Nucleus accumbens (tissue), 56 donors: Measurements from ENCODE around the gene DOLPP1.

ENCODE experiments used
- DNase-seq, 56 donors: peaks; one replicate each; lab custom pipeline; 2025; lab: John Stamatoyannopoulos, UW

DOLPP1 gene

GRCh38 chr9:129093602-129094386, 12.9 kb downstream of the DOLPP1 start:
- no peak for DNase-seq

DNA sequence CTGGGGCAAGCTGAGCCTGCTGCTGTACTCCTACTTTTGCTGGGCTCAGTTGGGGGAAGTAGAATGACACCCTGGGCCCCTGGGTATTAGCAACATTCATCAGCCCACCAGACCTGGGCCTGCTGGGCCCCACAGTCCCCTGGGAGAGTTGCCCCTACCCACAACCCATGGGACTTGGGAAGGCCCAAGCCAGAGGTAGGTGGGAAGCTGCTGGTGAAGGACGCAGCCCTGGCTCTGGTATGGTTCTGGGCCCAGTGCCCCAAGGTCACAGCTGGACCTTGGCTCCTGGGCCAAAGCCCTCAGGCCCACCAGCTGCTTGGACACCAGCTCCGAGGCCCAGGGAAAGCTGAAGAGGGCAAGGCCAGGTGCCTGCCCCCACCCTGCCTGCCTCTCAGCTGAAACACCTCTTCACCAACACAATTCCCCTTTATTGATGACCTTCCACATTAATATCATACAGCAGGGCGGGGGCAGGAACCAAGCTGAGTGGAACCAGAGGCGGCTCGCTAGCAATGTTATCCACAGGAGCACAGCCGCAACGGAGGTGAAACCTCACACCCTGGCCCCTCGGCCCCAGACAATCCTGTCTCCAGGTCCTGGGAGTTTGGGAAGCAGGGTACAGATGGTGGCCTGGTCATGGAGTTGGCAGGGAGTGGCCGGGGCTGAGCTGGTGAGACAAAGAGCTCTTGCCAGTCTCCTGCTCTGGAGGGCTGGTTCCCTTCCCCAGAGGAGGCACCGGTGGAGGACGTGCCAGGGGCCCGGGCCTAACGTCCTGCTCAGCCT, 13.7 kb downstream of the DOLPP1 start:
- DNase-seq = no peak

- no peak for DNase-seq
These were observed 14.3 kb downstream of the DOLPP1 start for GRCh38 chr9:129095170-129095667.

- DNase-seq = no peak
These were observed 15.0 kb downstream of the DOLPP1 start for GRCh38 chr9:129095908-129096307.

GRCh38 chr9:129097671-129098306, 16.9 kb downstream of the DOLPP1 start:
- DNase-seq = no peak

DNA sequence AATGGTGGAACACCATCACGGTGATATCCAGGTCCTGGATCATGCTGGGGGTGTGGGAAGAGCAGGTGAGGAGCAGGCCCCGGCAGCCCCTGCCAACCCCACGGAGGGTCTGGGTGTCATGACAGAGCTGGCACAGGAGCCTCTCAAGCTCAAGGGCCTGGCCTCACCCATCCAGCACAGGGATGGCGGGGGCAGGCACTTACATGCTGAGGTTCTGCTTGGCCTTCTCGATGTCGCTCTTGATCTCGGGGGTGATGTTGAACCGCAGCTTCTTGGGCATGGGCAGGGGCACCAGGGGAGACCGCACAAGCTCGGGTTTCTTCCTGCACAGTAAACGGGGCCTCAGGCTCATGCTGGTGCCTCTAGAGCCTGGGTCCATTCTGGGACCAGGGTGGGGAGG, 17.4 kb downstream of the DOLPP1 start:
- no peak for DNase-seq

DNA sequence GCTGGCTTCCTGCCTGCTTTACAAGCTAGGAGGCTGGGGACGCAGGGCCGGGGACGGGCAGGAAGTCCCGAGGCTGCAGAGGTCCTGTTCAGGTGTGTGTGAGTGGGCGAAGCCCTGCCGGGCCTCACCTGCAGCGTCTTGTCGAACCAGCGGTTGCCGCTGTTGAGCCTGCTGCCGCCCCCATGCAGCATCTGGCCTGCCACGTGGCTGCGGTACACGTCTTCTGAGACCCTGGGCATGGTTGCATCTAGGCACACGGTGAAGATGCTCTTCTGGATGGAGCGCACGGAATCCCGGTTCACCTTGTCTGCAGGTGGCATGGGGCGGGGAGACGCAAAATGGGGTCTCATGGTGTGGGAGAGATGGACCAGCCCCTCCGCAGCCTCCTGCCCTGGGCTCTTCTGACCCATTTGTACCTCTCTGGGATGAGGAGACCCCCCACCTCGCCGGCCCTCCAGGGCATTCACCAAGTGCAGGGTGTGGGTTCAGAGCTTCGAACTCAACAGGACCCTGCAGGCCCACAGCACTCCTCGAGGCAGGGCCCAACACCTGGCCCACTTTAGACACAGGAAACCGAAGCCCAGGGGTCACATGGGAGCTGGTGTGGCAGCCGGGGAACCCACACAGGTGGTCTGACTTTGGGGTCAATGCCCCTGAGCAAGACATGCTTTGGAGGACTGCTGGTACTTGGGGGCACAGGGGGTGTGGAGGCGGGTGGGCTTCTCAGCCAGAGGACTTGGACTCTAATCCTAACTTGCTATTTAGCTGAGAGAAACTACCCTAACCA, 19.7 kb downstream of the DOLPP1 start:
- no peak for DNase-seq

- DNase-seq = no peak
These were observed 20.4 kb downstream of the DOLPP1 start for GRCh38 chr9:129101279-129101678.

- DNase-seq = no peak
These were observed 21.2 kb downstream of the DOLPP1 start for GRCh38 chr9:129102095-129102525.

- peak in 18 of 56 donors; percentile 5 to 61 (median 20) for DNase-seq
These were observed 22.1 kb downstream of the DOLPP1 start for GRCh38 chr9:129102791-129103594.

GRCh38 chr9:129103595-129103965, 22.7 kb downstream of the DOLPP1 start:
- no peak for DNase-seq

DNA sequence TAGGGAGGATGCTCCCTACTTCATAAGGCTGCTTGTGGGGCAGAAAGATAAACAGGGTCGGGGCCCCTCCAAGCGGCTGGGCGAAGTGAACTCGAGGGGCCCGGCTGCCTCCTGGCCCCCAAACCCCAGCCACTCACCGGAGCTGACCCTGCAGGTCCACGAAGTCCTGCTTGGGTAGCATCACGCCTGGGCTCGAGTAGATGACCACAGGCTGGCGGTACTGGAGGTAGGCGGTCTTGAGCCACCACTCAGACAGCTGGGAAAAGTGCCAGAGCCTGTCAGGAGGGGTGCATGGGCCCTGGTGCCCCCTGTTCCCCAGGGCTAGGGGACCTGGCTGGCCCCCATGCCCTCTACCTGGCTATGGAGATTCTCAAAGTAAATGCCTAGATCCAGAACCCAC, 23.1 kb downstream of the DOLPP1 start:
- no peak for DNase-seq

- no peak for DNase-seq
These were observed 25.2 kb downstream of the DOLPP1 start for GRCh38 chr9:129105857-129106694.

DNA sequence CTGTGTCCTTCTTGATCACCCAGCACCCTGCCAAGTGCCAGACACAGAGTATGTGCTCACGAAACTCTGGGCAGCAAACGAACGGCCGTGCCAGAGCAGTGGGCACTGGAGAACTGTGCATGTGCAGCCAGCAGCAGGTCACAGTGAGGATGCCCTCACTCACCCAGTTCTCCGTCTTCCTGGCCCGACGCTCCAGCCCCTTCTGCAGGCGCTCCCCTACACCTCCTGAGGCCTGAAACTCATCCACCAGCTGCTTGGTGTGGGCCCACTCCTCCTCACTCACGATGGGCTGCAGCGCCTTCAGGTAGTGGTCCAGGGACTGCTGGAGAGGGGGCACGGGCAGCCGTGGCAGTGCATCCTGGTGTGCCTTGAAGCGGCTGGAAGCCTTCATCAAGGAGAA, 26.7 kb downstream of the DOLPP1 start:
- no peak for DNase-seq

GRCh38 chr9:129108083-129108804, 27.3 kb downstream of the DOLPP1 start:
- DNase-seq = no peak

DNA sequence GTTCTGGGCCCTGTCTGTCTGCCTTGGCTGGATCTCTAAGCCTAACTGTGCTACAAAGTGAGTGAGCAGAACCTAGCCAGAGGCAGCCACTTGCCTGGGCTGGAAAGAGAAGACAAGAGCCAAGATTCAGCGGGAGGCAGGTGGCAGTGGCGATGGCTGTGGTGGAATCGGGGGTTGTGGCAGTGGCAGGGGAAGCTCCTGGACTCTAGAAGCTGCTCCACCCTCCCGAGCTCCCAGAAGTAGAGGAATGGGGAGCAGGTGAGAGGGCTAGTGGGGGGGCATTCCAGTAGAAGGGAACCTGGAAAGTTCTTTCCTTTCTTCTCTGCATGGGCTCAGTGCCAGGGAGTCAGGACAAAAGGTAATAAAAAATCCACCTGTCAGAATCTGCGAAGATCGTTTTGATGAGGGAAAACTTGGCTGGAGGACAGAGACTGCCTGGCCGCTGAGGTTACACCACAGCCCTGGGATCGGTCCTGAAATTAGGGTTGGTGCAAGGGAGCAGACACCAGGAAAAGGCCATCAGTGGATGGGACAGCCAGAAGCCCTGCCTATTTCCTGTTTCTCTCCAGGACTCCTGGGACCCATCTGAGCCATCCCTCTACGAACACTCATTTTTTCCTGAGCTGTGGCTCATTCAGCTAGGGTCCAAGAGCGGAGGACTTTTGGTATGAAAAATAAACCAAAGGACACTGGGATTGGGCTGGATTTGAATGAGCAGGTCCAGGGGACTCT, 28.1 kb downstream of the DOLPP1 start:
- DNase-seq = no peak

GRCh38 chr9:129109537-129109903, 28.6 kb downstream of the DOLPP1 start:
- no peak for DNase-seq
